GM19452 (cell line): ENCODE measurements around the gene CYP19A1.

Source experiments
- ATAC-seq: cut with Tn5 transposase; IDR thresholded peaks from one replicate; pipeline ENCODE4 v1.9.1; 2021; ENCODE audit not compliant: unreplicated experiment

CYP19A1 gene

GRCh38 chr15:51338496-51338895 is at the start of gene CYP19A1:
CYP19A1 (minus strand) TSS chr15:51338596; CDS start chr15:51242912, 95,684 bp downstream.
- no peak for ATAC-seq

- no peak for ATAC-seq
Observed at GRCh38 chr15:51387699-51388041, 49.3 kb upstream of the CYP19A1 start.

- ATAC-seq: no peak
Observed at GRCh38 chr15:51386960-51387698, 48.7 kb upstream of the CYP19A1 start.

- no peak for ATAC-seq
Observed at GRCh38 chr15:51386486-51386885, 48.1 kb upstream of the CYP19A1 start.

GRCh38 chr15:51386029-51386428 is 47.6 kb upstream of the CYP19A1 start:
- ATAC-seq: no peak

GRCh38 chr15:51382787-51383186 is 44.4 kb upstream of the CYP19A1 start:
- ATAC-seq: no peak

- peak; percentile 77 for ATAC-seq
Observed at GRCh38 chr15:51380999-51381806, 42.8 kb upstream of the CYP19A1 start.

GRCh38 chr15:51379390-51379789 is 41.0 kb upstream of the CYP19A1 start:
- ATAC-seq: no peak

- no peak for ATAC-seq
Observed at GRCh38 chr15:51378406-51378805, 40.0 kb upstream of the CYP19A1 start.

GRCh38 chr15:51377038-51377786 is 38.8 kb upstream of the CYP19A1 start:
- no peak for ATAC-seq

- no peak for ATAC-seq
Observed at GRCh38 chr15:51375966-51376640, 37.7 kb upstream of the CYP19A1 start.

- no peak for ATAC-seq
Observed at GRCh38 chr15:51374131-51374530, 35.7 kb upstream of the CYP19A1 start.

- no peak for ATAC-seq
Observed at GRCh38 chr15:51371266-51371665, 32.9 kb upstream of the CYP19A1 start.

GRCh38 chr15:51369451-51369761 is 31.0 kb upstream of the CYP19A1 start:
- ATAC-seq: no peak

- ATAC-seq: no peak
Observed at GRCh38 chr15:51368751-51369450, 30.5 kb upstream of the CYP19A1 start.

- no peak for ATAC-seq
Observed at GRCh38 chr15:51368307-51368706, 29.9 kb upstream of the CYP19A1 start.

GRCh38 chr15:51367322-51367976 is 29.1 kb upstream of the CYP19A1 start:
- ATAC-seq: no peak

GRCh38 chr15:51366920-51367319 is 28.5 kb upstream of the CYP19A1 start:
- ATAC-seq: no peak

GRCh38 chr15:51366071-51366470 is 27.7 kb upstream of the CYP19A1 start:
- ATAC-seq: no peak

- no peak for ATAC-seq
Observed at GRCh38 chr15:51365417-51365816, 27.0 kb upstream of the CYP19A1 start.
